HG02798 (cell line): ENCODE results near the gene CHST2.

ENCODE experiments used
- ATAC-seq: cut with Tn5 transposase; IDR thresholded peaks from one replicate; pipeline ENCODE4 v1.9.1; 2021; ENCODE audit warnings: mild to moderate bottlenecking; ENCODE audit not compliant: unreplicated experiment, poor library complexity

CHST2 gene

GRCh38 chr3:143165211-143165610, 45.6 kb downstream of the CHST2 start:
- no peak for ATAC-seq

- peak; percentile 64 for ATAC-seq
These were observed 46.2 kb downstream of the CHST2 start for GRCh38 chr3:143165612-143166285.

- ATAC-seq = no peak
These were observed 46.8 kb downstream of the CHST2 start for GRCh38 chr3:143166376-143166775.

- ATAC-seq = no peak
These were observed 48.6 kb downstream of the CHST2 start for GRCh38 chr3:143167969-143168854.

GRCh38 chr3:143168855-143169192, 49.3 kb downstream of the CHST2 start:
- ATAC-seq = no peak

- no peak for ATAC-seq
These were observed 50.5 kb downstream of the CHST2 start for GRCh38 chr3:143170074-143170473.

- ATAC-seq = no peak
These were observed 51.1 kb downstream of the CHST2 start for GRCh38 chr3:143170676-143171075.

- ATAC-seq = peak; percentile 74
These were observed 51.8 kb downstream of the CHST2 start for GRCh38 chr3:143171141-143171980.

GRCh38 chr3:143172062-143172794, 52.7 kb downstream of the CHST2 start:
- ATAC-seq = no peak

GRCh38 chr3:143172795-143173145, 53.2 kb downstream of the CHST2 start:
- no peak for ATAC-seq

- ATAC-seq = no peak
These were observed 53.7 kb downstream of the CHST2 start for GRCh38 chr3:143173242-143173641.
